OCI-LY7 (cell line): ENCODE data around the gene JAM2. TPM values are rescaled to one million over a fixed set of nuclear protein-coding genes. Genes with fewer than 3 reads are reported as not detected.

ENCODE experiments used
- BruUV-seq: library from RNA; stranded (reverse); fragments of 400-500 nt; replicated peaks from 2 replicates; lab custom pipeline; 2021; lab: Mats Ljungman, UMichigan
- CTCF ChIA-PET: fragments of 300-600 bp; sonication (Branson Sonifier 250); formaldehyde crosslinking; loops from one replicate; lab custom pipeline; 2022; ENCODE audit warnings: antibody characterized with exemption; ENCODE audit not compliant: unreplicated experiment; lab: Charles Lee
- POLR2A ChIA-PET: fragments of 300-600 bp; sonication (Branson Sonifier 250); formaldehyde crosslinking; loops from one replicate; lab custom pipeline; 2022; ENCODE audit warnings: antibody characterized with exemption; lab: Charles Lee
- DNase-seq: peaks from one replicate; pipeline ENCODE4 v3.0.0-alpha.2; 2015; ENCODE audit warnings: low spot score
- H2AFZ ChIP-seq: fragments of 200-600 bp; sonication (generic), shearing (Covaris generic); 2 replicates; pipeline ENCODE4 v1.6.1; 2014; ENCODE audit warnings: mild to moderate bottlenecking, antibody characterized with exemption, low read length, moderate library complexity
- H3K27ac ChIP-seq: fragments of 200-600 bp; sonication (generic); 2 replicates; pipeline ENCODE4 v1.5.1; 2014; ENCODE audit warnings: mixed run types, low read depth, mild to moderate bottlenecking, moderate library complexity, low read length, inconsistent platforms; ENCODE audit not compliant: poor library complexity, severe bottlenecking
- H3K36me3 ChIP-seq: fragments of 200-600 bp; sonication (generic); 2 replicates; pipeline ENCODE4 v1.6.1; 2014; ENCODE audit warnings: mild to moderate bottlenecking, antibody characterized with exemption, low read length, moderate library complexity, mixed read lengths; ENCODE audit not compliant: insufficient read depth
- H3K4me1 ChIP-seq: fragments of 200-600 bp; sonication (generic); 2 replicates; pipeline ENCODE4 v1.5.1; 2014; ENCODE audit warnings: mild to moderate bottlenecking, low read length; ENCODE audit not compliant: insufficient read depth, poor library complexity, severe bottlenecking
- H3K4me2 ChIP-seq: fragments of 200-600 bp; sonication (generic); 2 replicates; pipeline ENCODE4 v1.6.1; 2014; ENCODE audit warnings: mild to moderate bottlenecking, low read length
- H3K4me3 ChIP-seq: fragments of 200-600 bp; sonication (generic); 2 replicates; pipeline ENCODE4 v1.5.1; 2014; ENCODE audit warnings: mild to moderate bottlenecking, low read depth, low read length; ENCODE audit not compliant: poor library complexity, severe bottlenecking
- H3K79me2 ChIP-seq: fragments of 200-600 bp; sonication (generic); 2 replicates; pipeline ENCODE4 v1.6.1; 2016; ENCODE audit warnings: low read depth, mild to moderate bottlenecking, low read length, moderate library complexity, mixed read lengths; ENCODE audit not compliant: insufficient read depth
- H3K9me2 ChIP-seq: fragments of 200-600 bp; sonication (generic); 2 replicates; pipeline ENCODE4 v1.6.1; 2016; ENCODE audit warnings: mild to moderate bottlenecking, low read length, mixed read lengths; ENCODE audit not compliant: insufficient read depth
- H3K9me3 ChIP-seq: fragments of 200-600 bp; sonication (generic); 2 replicates; pipeline ENCODE4 v1.6.1; 2014; ENCODE audit warnings: mild to moderate bottlenecking, mixed run types, low read length, mixed read lengths
- H4K20me1 ChIP-seq: fragments of 200-600 bp; sonication (generic); 2 replicates; pipeline ENCODE4 v1.6.1; 2014; ENCODE audit warnings: mild to moderate bottlenecking, antibody characterized with exemption, low read length, moderate library complexity, mixed read lengths; ENCODE audit not compliant: insufficient read depth
- CTCF ChIP-seq: fragments of 200-600 bp; sonication (generic); conservative IDR thresholded peaks from 2 replicates; pipeline ENCODE4 v1.5.1; 2014; ENCODE audit warnings: mild to moderate bottlenecking, antibody characterized with exemption, low read length, moderate library complexity, mixed read lengths
- EZH2phosphoT487 ChIP-seq: fragments of 200-600 bp; sonication (generic); IDR thresholded peaks from 2 replicates; pipeline ENCODE4 v1.6.1; 2018; ENCODE audit warnings: low read depth, borderline replicate concordance, mild to moderate bottlenecking, mixed run types, antibody characterized with exemption, low read length, moderate library complexity, mixed read lengths
- intact Hi-C: fragments of 100-400 bp; cut with micrococcal nuclease; formaldehyde crosslinking; loops from one replicate; pipeline ENCODE4 v1.10.0; 2022; ENCODE audit not compliant: unreplicated experiment
- total RNA-seq, 2 experiments: library from RNA; depleted of rRNA in 1 of 2; stranded (reverse); fragments of >200 nt in 1 of 2; shearing (Covaris generic) in 1 of 2; gene quantifications; 2 replicates each; pipeline ENCODE4 v1.2.3, GENCODE V29; 2014 to 2022

Gene JAM2
- total RNA-seq, 2 experiments from 2014 or later: 1.2 to 1.4 TPM

- POLR2A ChIA-PET: interaction anchor here (0.7 to 1.3 kb wide), 4 partner anchors 15 to 158 kb away, joined by 3 to 5 read pairs (median 4); no protein-coding TSS in a partner anchor
- TF ChIP-seq EZH2phosphoT487 (no peak), CTCF (no peak)
- H3K4me1 ChIP-seq: peaks cover 23% of the 10 kb centered on the region
- H4K20me1 ChIP-seq: peaks cover 12% of the 10 kb centered on the region; the same call in 1 of the 2 replicates
- H3K4me2 ChIP-seq: peak overlapping the region; percentile 13; the same call in 1 of the 2 replicates
- intact Hi-C loops: loop anchor here (10.0 kb wide), 1 partner anchor 157 kb away; no protein-coding TSS in a partner anchor
- H3K27ac ChIP-seq: no peak overlapping the region
- no peaks in the 10 kb centered on the region for H3K9me3 ChIP-seq
- CTCF ChIA-PET: no interaction called here
- no peak overlapping the region for H3K4me3 ChIP-seq
- no peaks in the 10 kb centered on the region for H3K9me2 ChIP-seq
- H3K36me3 ChIP-seq: peaks cover 50% of the 10 kb centered on the region
- no TSS peak for BruUV-seq
- DNase-seq: no peak
- H3K79me2 ChIP-seq: peaks cover 77% of the 10 kb centered on the region
- H2AFZ ChIP-seq: no peak overlapping the region
Measured at GRCh38 chr21:25732091-25732760, 93.2 kb downstream of the JAM2 start.

- peak overlapping the region; percentile 40; the same call in 1 of the 2 replicates for H2AFZ ChIP-seq
- POLR2A ChIA-PET: interaction anchor here (0.5 to 2.8 kb wide), 13 partner anchors 9 to 1224 kb away, joined by 3 to 16 read pairs (median 3); no protein-coding TSS in a partner anchor
- H4K20me1 ChIP-seq: peaks cover 14% of the 10 kb centered on the region; the same call in 1 of the 2 replicates
- no peaks in the 10 kb centered on the region for H3K9me2 ChIP-seq
- peak overlapping the region; percentile 92 for H3K27ac ChIP-seq
- intact Hi-C loops: loop anchor here (2.0 to 10.0 kb wide), 3 partner anchors 95 to 233 kb away; partner anchors contain the start of gene JAM2
- BruUV-seq: no TSS peak
- no peak for TF ChIP-seq CTCF
- TF ChIP-seq EZH2phosphoT487: no peak
- H3K4me3 ChIP-seq: peak overlapping the region; percentile 85
- H3K4me2 ChIP-seq: peak overlapping the region; percentile 69
- CTCF ChIA-PET: interaction anchor here (0.6 to 1.0 kb wide), 2 partner anchors 12 to 126 kb away, joined by 3 to 6 read pairs; no protein-coding TSS in a partner anchor
- DNase-seq: peak; percentile 43
- H3K4me1 ChIP-seq: peaks cover 41% of the 10 kb centered on the region
- H3K9me3 ChIP-seq: no peaks in the 10 kb centered on the region
- H3K79me2 ChIP-seq: peaks cover 89% of the 10 kb centered on the region
- peaks cover 32% of the 10 kb centered on the region for H3K36me3 ChIP-seq
Measured at GRCh38 chr21:25733859-25734653, 95.0 kb downstream of the JAM2 start.
